GM12878 (cell line): ENCODE results near the gene RARG. TPM values are rescaled to one million over a fixed set of nuclear protein-coding genes. Genes with fewer than 3 reads are reported as not detected.

Experiments used
- CHD2 ChIP-seq: IDR thresholded peaks from 2 replicates; pipeline ENCODE4 v1.6.1; 2011; ENCODE audit warnings: low read depth, low read length, improper control_type of control experiment, borderline replicate concordance
- CREB1 ChIP-seq: IDR thresholded peaks from 2 replicates; pipeline ENCODE4 v1.6.1; 2012; ENCODE audit warnings: low read depth, mild to moderate bottlenecking, inconsistent platforms
- EZH2 ChIP-seq: IDR thresholded peaks from 2 replicates; pipeline ENCODE4 v1.6.1; 2012; ENCODE audit warnings: low read depth, mild to moderate bottlenecking, control low read depth, inconsistent platforms, low read length, borderline replicate concordance; ENCODE audit not compliant: control insufficient read depth
- KAT2A ChIP-seq: conservative IDR thresholded peaks from 2 replicates; pipeline ENCODE4 v1.6.1; 2011; ENCODE audit warnings: low read depth, low read length; ENCODE audit not compliant: control insufficient read depth
- MEF2A ChIP-seq: IDR thresholded peaks from 2 replicates; pipeline ENCODE4 v1.6.1; 2011; ENCODE audit warnings: low read depth, mild to moderate bottlenecking, low read length, moderate library complexity; ENCODE audit not compliant: insufficient read depth
- MEF2B ChIP-seq: fragments of 450-650 bp; IDR thresholded peaks from 2 replicates; pipeline ENCODE4 v1.6.1; 2018; ENCODE audit warnings: mild to moderate bottlenecking, moderate library complexity; ENCODE audit not compliant: partially characterized antibody, poor library complexity, severe bottlenecking
- SRF ChIP-seq, 2 experiments: IDR thresholded peaks; 2 replicates each; pipeline ENCODE4 v1.6.1; 2011; ENCODE audit warnings: low read depth in 2 of 2, low read length in 2 of 2, mild to moderate bottlenecking in 1 of 2, moderate library complexity in 1 of 2
- STAT3 ChIP-seq: IDR thresholded peaks from 2 replicates; pipeline ENCODE4 v1.6.1; 2011; ENCODE audit warnings: low read depth, low read length, improper control_type of control experiment
- ZZZ3 ChIP-seq: IDR thresholded peaks from 2 replicates; pipeline ENCODE4 v1.6.1; 2011; ENCODE audit warnings: low read depth; ENCODE audit not compliant: control insufficient read depth, insufficient read length
- polyA plus RNA-seq, 11 experiments: library from polyadenylated mRNA; depleted of rRNA in 4 of 11; unstranded in 6 of 11; stranded (reverse) in 5 of 11; fragments of >200 nt; fragmentation: Nextera tagmentation in 4 of 11; fragmentation: Illumina TruSeq in 1 of 11; extraction: Ambion mirVana in 4 of 11; extraction: Trizol in 1 of 11; gene quantifications; 1 replicate in 1 of 11; 2 replicates in 10 of 11; pipeline versions ENCODE4 v1.2.1 to v1.2.3, GENCODE V29; 2011 to 2016; ENCODE audit warnings: inconsistent platforms in 2 of 11, missing spikeins in 2 of 11, low read depth in 1 of 11
- total RNA-seq, 4 experiments: library from RNA; depleted of rRNA in 3 of 4; stranded (reverse); fragments of >200 nt in 3 of 4; fragmentation: Illumina TruSeq in 1 of 4; extraction: Trizol in 1 of 4; gene quantifications; 2 replicates each; pipeline versions ENCODE4 v1.2.1 to v1.2.3, GENCODE V29; 2013 to 2021
- TF ChIP-seq, protein P1 (sequence below): IDR thresholded peaks from 2 replicates; pipeline ENCODE4 v1.6.1; 2011; ENCODE audit warnings: borderline replicate concordance, low read depth, mild to moderate bottlenecking, moderate library complexity, mixed read lengths, low read length; ENCODE audit not compliant: insufficient read depth; ENCODE audit errors: extremely low read length
- TF ChIP-seq, protein P2 (sequence below): fragments of 450-650 bp; IDR thresholded peaks from 2 replicates; pipeline ENCODE4 v1.6.1; 2017; ENCODE audit warnings: low read depth, mild to moderate bottlenecking, moderate library complexity
- TF ChIP-seq, protein P3 (sequence below): fragments of 450-650 bp; IDR thresholded peaks from 2 replicates; pipeline ENCODE4 v1.6.1; 2018; ENCODE audit warnings: mild to moderate bottlenecking, low read depth, moderate library complexity; ENCODE audit not compliant: partially characterized antibody
- TF ChIP-seq, protein P4 (sequence below): fragments of 450-650 bp; IDR thresholded peaks from 2 replicates; pipeline ENCODE4 v1.6.1; 2018; ENCODE audit warnings: borderline replicate concordance, mild to moderate bottlenecking; ENCODE audit not compliant: partially characterized antibody
- TF ChIP-seq, protein P5 (sequence below): fragments of 450-650 bp; formaldehyde crosslinking; IDR thresholded peaks from 2 replicates; pipeline ENCODE4 v1.4.0; 2020; ENCODE audit warnings: mild to moderate bottlenecking, moderate library complexity
- TF ChIP-seq, protein P6 (sequence below): fragments of 450-650 bp; IDR thresholded peaks from 2 replicates; pipeline ENCODE4 v1.6.1; 2016; ENCODE audit warnings: mild to moderate bottlenecking

RARG gene
- total and polyA plus RNA-seq, 10 of the 15 experiments (the other 5 are each of a cell fraction or from before 2014, with no cell fraction given): 0.27 to 8.1 (median 4.1) TPM

DNA sequence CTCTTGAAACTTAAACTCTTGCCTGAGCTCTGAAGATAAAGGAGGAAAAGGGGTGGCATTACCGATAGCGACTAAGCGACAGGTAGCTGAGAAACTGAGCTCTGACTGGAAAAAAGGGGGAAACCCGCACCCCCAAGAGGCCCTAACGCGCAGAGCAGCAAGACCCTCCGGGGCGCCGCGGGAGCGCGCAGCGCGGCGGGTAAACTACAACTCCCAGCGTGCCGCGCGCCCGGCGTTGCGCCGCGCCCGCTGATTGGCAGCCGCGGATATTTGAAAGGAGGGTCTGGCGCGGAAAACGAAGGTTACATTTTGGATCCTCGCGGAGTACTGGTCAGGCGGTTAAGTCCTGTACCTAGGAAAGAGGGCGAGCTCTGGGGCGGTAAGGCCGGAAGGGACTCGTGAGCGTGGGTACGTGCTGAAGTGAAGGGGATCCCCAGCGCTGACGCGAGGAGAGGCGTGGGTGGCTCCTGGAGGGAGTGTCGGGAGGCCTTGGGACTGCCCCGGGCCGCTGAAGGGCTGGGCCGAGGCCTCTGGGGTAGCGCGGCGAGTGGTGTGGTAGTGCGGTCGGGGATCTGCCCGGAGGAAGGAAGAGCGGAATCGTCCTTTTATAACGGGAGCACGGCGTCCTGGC is 36.1 kb upstream of the RARG start, which contains the start of gene ESPL1 (continued):
- TF ChIP-seq, protein P1, sequence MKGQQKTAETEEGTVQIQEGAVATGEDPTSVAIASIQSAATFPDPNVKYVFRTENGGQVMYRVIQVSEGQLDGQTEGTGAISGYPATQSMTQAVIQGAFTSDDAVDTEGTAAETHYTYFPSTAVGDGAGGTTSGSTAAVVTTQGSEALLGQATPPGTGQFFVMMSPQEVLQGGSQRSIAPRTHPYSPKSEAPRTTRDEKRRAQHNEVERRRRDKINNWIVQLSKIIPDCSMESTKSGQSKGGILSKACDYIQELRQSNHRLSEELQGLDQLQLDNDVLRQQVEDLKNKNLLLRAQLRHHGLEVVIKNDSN: no peak
- TF ChIP-seq KAT2A (no peak), SRF (IDR thresholded peaks at IDR 0.05; ENCODE audit: low read depth in 2 of 2, low read length in 2 of 2) (no peak), EZH2 (no peak), CREB1 (peak; percentile 82), STAT3 (no peak), ZZZ3 (no peak), MEF2A (no peak), MEF2B (peak; percentile 19), CHD2 (peak; percentile 79)
- TF ChIP-seq, protein P2, sequence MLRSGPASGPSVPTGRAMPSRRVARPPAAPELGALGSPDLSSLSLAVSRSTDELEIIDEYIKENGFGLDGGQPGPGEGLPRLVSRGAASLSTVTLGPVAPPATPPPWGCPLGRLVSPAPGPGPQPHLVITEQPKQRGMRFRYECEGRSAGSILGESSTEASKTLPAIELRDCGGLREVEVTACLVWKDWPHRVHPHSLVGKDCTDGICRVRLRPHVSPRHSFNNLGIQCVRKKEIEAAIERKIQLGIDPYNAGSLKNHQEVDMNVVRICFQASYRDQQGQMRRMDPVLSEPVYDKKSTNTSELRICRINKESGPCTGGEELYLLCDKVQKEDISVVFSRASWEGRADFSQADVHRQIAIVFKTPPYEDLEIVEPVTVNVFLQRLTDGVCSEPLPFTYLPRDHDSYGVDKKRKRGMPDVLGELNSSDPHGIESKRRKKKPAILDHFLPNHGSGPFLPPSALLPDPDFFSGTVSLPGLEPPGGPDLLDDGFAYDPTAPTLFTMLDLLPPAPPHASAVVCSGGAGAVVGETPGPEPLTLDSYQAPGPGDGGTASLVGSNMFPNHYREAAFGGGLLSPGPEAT: peak; percentile 94
- TF ChIP-seq, protein P3, sequence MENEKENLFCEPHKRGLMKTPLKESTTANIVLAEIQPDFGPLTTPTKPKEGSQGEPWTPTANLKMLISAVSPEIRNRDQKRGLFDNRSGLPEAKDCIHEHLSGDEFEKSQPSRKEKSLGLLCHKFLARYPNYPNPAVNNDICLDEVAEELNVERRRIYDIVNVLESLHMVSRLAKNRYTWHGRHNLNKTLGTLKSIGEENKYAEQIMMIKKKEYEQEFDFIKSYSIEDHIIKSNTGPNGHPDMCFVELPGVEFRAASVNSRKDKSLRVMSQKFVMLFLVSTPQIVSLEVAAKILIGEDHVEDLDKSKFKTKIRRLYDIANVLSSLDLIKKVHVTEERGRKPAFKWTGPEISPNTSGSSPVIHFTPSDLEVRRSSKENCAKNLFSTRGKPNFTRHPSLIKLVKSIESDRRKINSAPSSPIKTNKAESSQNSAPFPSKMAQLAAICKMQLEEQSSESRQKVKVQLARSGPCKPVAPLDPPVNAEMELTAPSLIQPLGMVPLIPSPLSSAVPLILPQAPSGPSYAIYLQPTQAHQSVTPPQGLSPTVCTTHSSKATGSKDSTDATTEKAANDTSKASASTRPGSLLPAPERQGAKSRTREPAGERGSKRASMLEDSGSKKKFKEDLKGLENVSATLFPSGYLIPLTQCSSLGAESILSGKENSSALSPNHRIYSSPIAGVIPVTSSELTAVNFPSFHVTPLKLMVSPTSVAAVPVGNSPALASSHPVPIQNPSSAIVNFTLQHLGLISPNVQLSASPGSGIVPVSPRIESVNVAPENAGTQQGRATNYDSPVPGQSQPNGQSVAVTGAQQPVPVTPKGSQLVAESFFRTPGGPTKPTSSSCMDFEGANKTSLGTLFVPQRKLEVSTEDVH: no peak
- TF ChIP-seq, protein P4, sequence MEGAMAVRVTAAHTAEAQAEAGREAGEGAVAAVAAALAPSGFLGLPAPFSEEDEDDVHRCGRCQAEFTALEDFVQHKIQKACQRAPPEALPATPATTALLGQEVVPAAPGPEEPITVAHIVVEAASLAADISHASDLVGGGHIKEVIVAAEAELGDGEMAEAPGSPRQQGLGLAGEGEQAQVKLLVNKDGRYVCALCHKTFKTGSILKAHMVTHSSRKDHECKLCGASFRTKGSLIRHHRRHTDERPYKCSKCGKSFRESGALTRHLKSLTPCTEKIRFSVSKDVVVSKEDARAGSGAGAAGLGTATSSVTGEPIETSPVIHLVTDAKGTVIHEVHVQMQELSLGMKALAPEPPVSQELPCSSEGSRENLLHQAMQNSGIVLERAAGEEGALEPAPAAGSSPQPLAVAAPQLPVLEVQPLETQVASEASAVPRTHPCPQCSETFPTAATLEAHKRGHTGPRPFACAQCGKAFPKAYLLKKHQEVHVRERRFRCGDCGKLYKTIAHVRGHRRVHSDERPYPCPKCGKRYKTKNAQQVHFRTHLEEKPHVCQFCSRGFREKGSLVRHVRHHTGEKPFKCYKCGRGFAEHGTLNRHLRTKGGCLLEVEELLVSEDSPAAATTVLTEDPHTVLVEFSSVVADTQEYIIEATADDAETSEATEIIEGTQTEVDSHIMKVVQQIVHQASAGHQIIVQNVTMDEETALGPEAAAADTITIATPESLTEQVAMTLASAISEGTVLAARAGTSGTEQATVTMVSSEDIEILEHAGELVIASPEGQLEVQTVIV: no peak
- TF ChIP-seq, protein P5, sequence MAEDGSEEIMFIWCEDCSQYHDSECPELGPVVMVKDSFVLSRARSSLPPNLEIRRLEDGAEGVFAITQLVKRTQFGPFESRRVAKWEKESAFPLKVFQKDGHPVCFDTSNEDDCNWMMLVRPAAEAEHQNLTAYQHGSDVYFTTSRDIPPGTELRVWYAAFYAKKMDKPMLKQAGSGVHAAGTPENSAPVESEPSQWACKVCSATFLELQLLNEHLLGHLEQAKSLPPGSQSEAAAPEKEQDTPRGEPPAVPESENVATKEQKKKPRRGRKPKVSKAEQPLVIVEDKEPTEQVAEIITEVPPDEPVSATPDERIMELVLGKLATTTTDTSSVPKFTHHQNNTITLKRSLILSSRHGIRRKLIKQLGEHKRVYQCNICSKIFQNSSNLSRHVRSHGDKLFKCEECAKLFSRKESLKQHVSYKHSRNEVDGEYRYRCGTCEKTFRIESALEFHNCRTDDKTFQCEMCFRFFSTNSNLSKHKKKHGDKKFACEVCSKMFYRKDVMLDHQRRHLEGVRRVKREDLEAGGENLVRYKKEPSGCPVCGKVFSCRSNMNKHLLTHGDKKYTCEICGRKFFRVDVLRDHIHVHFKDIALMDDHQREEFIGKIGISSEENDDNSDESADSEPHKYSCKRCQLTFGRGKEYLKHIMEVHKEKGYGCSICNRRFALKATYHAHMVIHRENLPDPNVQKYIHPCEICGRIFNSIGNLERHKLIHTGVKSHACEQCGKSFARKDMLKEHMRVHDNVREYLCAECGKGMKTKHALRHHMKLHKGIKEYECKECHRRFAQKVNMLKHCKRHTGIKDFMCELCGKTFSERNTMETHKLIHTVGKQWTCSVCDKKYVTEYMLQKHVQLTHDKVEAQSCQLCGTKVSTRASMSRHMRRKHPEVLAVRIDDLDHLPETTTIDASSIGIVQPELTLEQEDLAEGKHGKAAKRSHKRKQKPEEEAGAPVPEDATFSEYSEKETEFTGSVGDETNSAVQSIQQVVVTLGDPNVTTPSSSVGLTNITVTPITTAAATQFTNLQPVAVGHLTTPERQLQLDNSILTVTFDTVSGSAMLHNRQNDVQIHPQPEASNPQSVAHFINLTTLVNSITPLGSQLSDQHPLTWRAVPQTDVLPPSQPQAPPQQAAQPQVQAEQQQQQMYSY: no peak
- TF ChIP-seq, protein P6, sequence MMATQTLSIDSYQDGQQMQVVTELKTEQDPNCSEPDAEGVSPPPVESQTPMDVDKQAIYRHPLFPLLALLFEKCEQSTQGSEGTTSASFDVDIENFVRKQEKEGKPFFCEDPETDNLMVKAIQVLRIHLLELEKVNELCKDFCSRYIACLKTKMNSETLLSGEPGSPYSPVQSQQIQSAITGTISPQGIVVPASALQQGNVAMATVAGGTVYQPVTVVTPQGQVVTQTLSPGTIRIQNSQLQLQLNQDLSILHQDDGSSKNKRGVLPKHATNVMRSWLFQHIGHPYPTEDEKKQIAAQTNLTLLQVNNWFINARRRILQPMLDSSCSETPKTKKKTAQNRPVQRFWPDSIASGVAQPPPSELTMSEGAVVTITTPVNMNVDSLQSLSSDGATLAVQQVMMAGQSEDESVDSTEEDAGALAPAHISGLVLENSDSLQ: peak; percentile 94
